C4-2B (cell line): ENCODE results near the gene FAM193A.

Experiments
- ZFX ChIP-seq: fragments of 450-650 bp; IDR thresholded peaks from 2 replicates; pipeline ENCODE4 v1.6.1; 2017
- TF ChIP-seq, protein P1 (sequence below): fragments of 450-650 bp; conservative IDR thresholded peaks from 2 replicates; pipeline ENCODE4 v1.5.1; 2017; ENCODE audit warnings: mild to moderate bottlenecking

- TF ChIP-seq, protein P1, sequence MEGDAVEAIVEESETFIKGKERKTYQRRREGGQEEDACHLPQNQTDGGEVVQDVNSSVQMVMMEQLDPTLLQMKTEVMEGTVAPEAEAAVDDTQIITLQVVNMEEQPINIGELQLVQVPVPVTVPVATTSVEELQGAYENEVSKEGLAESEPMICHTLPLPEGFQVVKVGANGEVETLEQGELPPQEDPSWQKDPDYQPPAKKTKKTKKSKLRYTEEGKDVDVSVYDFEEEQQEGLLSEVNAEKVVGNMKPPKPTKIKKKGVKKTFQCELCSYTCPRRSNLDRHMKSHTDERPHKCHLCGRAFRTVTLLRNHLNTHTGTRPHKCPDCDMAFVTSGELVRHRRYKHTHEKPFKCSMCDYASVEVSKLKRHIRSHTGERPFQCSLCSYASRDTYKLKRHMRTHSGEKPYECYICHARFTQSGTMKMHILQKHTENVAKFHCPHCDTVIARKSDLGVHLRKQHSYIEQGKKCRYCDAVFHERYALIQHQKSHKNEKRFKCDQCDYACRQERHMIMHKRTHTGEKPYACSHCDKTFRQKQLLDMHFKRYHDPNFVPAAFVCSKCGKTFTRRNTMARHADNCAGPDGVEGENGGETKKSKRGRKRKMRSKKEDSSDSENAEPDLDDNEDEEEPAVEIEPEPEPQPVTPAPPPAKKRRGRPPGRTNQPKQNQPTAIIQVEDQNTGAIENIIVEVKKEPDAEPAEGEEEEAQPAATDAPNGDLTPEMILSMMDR = no peak
- TF ChIP-seq ZFX = no peak
Measured at GRCh38 chr4:2702770-2703169, 166.3 kb downstream of the FAM193A start.
